ENCODE data around the gene EVI5.

Gene EVI5

DNA sequence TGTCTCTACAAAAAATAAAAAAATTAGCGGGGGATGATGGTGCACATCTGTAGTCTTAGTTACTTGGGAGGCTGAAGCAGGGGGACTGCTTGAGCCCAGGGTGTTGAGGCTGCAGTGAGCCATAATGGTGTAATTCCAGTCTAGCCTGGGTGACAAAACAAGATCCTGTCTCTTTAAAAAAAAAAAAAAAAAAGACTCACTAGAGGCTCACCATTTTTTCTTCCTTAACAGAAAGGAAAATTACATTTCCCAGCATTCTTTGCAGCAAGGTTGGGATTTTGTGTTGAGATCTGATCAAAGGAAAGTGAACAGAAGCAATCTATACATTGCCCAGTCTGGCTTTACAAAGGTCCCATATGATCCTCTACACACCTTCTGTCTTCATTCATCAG is 319.7 kb downstream of the EVI5 start:
- no peak for DNase-seq (ENCODE audit: low read depth in 2 of 2, low spot score in 1 of 2)

DNA sequence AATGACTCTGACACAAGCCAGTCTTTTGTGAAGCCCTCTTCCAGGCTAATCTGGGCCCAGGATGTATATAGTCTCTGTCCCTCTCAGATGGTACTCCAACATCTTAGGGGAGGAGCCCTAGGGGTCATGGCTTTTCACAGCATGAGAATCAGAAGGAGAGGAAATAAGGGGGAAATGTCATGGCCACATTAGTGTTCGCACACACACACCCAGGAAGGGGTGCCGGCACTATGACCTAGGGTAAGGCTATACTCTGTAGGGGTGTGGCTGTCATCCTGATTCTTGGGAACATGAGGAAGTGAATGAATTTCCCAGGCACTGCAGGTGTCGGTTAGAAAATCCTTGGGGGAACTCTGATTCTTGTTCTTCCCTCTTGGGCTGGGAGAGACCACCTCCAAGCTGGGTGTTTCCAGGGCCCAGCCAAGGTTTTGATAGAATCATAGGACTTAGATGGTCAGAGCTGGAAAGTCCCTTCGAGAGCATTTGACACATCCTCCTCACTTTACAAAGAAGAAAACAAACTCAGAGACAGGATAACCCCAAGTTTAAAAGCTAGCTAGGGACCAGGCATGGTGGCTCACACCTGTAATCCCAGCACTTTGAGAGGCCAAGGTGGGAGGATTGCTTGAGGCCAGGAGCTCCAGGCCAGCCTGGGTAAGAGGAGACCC is 320.2 kb downstream of the EVI5 start:
- DNase-seq (ENCODE audit: low read depth in 2 of 2, low spot score in 1 of 2): no peak

DNA sequence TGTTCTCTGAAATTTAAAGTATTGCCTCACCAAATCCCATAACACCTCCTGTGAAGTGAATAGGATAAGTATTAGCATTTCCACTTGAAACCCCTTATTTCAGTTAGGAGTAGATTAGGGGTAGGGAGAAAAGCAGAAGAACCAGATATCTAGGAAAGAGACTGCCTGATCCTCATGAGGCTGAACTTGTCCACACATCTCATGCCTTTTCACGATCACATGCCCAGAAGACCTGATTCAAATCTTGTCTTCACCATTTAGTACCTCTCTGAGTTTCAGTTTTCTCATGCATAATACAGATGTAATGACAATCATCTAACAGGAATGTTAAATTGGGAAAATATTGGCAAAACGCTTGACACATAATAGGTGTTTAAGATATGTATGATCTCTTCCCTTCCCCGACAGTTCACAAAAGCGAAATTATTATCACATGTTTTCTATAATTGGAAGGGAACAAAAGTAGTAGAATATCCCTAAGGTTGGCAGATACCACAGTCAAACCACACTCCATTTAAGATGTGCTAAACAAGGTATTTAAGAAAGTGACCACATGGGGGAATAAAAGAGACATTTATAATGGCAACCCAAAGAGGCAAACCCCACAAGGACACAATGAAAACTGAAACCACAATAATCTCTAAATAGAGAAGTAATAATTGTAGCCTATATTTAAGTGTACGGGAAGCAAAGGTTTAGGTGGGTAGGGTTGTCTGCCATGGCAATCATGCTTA is 323.4 kb downstream of the EVI5 start:
- no peak for DNase-seq (ENCODE audit: low read depth in 2 of 2, low spot score in 1 of 2)

DNA sequence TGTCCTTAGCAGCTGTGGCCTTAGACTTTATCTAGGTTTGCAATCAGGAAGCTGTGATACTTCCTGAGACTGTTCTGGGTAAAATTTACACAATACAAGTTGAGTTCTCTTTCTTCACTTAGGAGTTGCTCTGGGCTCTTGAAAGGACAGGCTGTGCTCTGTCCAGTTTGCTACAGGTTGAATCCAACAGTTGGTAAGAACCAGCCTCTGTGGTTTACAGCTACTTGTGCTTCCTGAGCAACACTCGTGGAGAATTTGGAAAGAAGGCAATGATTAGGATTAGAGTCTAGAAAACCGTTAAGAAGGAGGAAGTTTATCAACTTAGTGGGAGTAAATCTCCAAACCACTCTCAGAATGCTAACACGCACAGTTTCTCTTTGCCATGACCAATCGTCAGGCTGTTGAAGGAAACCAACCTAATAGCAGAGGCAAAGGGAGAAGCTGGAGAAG is 325.0 kb downstream of the EVI5 start:
- no peak for DNase-seq (ENCODE audit: low read depth in 2 of 2, low spot score in 1 of 2)
